Skin of body (tissue), 2 donors: Measurements from ENCODE around the gene DPP6. TPM values are rescaled to one million over a fixed set of nuclear protein-coding genes. Genes with fewer than 3 reads are reported as not detected.
"Not testable (repeated sequence)": the region's sequence is repeated elsewhere in the genome, so short reads cannot be mapped to it uniquely, and the experiment has no call there.

Source experiments
- DNase-seq: peaks from one replicate; lab custom pipeline; 2025; lab: John Stamatoyannopoulos, UW
- total RNA-seq: library from RNA; depleted of rRNA; stranded (reverse); fragments of >200 nt; gene quantifications from one replicate; pipeline ENCODE4 v1.2.3, GENCODE V29; 2014

The DPP6 gene
- total RNA-seq, 1 donor from 2014 or later: 2.0 TPM

GRCh38 chr7:154072395-154073181, 20.4 kb downstream of the DPP6 start:
- not testable (repeated sequence) for DNase-seq

- DNase-seq: not testable (repeated sequence)
These were observed 26.3 kb downstream of the DPP6 start for GRCh38 chr7:154078523-154078922.

- DNase-seq: not testable (repeated sequence)
These were observed 28.1 kb downstream of the DPP6 start for GRCh38 chr7:154080249-154080648.

- not testable (repeated sequence) for DNase-seq
These were observed 35.0 kb downstream of the DPP6 start for GRCh38 chr7:154087037-154087725.

GRCh38 chr7:154092093-154092492, 39.9 kb downstream of the DPP6 start:
- not testable (repeated sequence) for DNase-seq

DNA sequence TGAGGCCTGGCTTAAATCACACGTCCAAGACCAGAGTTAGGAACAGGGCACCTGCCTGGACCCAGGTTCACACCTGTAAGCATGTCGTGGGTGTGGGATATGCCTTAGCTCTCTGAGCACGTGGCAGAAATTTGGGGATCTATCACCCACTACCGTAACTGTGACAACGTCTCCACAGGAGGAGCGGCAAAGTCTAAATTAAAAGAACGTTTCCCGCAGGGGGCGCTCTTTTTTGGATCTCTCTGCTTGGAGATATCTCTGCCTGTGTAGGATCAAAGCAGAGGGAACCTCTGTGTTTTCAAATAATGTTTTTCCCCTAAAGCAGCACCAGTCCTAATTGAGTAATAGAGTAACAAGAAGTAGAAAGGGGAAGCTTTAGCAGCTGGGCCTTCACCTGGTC, 43.0 kb downstream of the DPP6 start:
- DNase-seq: not testable (repeated sequence)

- not testable (repeated sequence) for DNase-seq
These were observed 52.9 kb downstream of the DPP6 start for GRCh38 chr7:154105063-154105462.

DNA sequence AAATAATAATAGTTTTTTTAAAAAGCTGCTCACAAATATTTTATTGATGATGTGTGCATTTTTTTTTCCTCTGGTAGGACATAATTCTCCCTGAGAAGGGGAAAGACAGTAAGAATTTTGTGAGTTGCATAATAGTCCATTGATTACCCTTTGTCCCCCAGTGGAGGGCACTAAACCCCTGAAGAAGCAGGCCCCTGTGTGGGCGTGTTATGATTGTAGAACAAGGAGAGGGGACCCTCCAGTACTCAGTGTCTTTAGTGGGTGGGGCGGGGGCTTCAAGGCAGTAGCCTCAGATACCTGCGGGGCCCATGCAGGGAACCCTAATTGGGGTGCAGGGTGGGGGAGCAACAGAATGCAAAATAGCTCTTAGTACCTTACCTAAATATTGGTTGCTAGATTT, 57.4 kb downstream of the DPP6 start:
- DNase-seq: not testable (repeated sequence)

GRCh38 chr7:154113732-154114351, 61.6 kb downstream of the DPP6 start:
- not testable (repeated sequence) for DNase-seq

DNA sequence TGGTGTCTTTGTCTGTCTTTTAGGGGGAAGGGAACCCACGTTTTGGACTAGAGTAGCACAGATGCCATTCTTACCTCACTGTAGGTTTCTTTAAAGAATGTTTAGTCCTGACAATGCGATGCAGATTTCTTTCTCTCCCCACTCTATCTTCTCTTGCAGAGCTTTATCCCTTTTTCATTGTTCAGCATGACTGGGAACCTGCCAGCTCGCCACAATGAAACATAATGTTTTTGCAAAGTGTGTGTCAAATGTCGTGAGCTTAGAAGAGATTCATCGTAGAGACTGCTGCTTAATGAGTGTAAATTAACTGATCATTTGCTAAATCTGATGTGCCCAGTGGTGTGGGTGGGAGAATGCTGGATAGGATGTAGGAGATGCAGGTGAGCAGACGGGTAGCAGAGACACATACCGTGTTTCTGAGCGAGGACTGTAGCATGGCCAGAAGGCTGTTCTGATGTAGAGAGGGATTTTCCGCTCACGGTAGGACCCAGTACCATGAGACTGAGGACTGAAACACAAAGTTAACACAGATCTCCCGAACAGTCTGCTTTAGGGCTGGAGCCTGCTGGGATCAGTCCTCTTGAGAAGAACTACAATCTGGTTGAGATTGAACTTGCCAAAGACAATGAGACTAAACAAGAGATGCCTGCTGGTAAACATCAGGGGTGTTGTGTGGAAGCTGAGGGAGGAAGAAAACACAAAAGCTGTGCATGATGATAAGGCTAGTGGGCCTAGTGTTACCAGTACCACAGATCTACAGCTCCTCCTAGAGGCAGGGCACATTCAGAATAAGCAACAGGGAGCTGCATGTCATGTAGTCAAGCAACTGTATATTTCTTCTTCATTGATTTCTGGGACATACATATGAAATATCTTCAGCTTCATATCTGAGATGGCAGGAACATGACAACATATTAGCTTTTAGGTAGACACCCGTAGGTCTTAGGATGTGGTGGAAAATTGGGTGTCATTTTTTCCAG, 65.5 kb downstream of the DPP6 start:
- not testable (repeated sequence) for DNase-seq

- DNase-seq: not testable (repeated sequence)
These were observed 68.6 kb downstream of the DPP6 start for GRCh38 chr7:154120825-154121224.

DNA sequence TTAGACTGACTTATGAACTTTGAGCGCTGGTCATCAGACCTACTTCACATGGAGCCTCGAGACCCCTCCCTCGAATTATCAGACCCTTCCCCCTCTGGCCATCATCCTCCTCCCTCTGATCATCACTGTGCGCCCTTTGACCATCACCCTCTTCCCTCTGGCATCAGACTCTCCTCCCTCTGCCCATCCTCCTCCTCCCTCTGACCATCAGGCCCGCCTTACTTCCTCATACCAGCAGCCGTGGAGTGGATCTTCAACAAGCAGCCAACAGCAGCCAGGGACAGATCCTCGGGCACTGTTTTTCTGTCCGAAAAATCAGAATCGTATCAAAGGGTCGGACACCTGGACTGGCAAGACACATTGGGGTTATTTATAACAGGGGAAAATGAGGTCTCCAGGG, 70.5 kb downstream of the DPP6 start:
- not testable (repeated sequence) for DNase-seq

GRCh38 chr7:154123397-154123796, 71.2 kb downstream of the DPP6 start:
- not testable (repeated sequence) for DNase-seq

- not testable (repeated sequence) for DNase-seq
These were observed 76.9 kb downstream of the DPP6 start for GRCh38 chr7:154129142-154129541.

GRCh38 chr7:154132617-154133016, 80.4 kb downstream of the DPP6 start:
- not testable (repeated sequence) for DNase-seq

GRCh38 chr7:154133703-154134277, 81.6 kb downstream of the DPP6 start:
- DNase-seq: not testable (repeated sequence)

GRCh38 chr7:154134698-154135097, 82.5 kb downstream of the DPP6 start:
- not testable (repeated sequence) for DNase-seq

- not testable (repeated sequence) for DNase-seq
These were observed 83.4 kb downstream of the DPP6 start for GRCh38 chr7:154135646-154136045.

DNA sequence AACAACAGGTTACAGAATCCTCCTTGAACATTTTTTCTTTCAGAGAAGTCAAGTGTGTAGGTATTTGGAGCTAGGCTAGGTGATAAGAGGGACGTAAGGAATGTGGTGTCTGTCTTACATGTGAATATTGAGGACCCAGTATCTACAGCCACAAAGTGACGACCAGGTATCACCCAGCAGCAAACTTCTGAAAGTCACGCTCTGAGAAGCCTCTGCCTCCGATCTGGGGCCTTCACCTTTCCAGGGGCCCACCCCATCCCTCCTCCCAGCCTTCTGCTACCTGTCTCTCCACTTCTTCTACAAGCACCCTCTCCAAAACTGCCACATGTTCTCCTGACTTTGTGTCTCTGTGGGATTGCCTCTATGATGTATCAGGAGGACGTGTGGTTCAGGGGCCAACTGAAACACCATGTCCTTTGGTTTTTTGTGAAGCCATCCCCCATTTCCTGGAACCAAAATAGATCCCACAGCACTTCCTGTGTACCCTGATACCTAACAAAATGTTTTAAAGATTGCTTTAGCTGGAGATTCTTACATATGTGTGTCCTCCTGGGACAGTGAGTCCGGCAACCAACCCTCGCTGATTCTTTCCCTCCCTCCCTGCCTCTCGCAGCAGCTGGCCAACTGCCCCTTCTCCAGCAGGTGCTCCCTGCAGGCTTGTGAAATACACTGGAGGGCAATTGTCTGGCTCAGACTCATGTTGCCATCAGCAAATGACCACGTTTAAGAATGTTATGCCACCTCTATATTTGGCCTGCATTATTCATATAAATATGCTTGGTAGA, 93.9 kb downstream of the DPP6 start:
- DNase-seq: not testable (repeated sequence)

DNA sequence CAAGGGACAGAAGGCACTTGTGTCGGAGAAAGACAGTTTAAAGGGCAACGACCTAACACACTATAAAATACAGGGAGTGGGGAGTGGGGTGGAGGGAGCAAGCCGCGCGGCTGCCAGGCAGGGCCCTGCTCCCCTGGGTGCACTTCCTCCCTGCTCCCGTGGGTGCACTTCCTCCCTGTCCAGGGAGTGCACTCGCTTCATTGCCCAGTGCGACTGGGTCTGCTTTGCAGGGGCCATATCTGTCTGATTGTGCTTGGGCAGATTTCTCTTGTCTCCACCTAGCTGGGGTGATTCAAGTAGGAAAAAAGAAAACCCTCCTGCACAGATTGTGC, 94.5 kb downstream of the DPP6 start:
- not testable (repeated sequence) for DNase-seq
